Hindlimb muscle (tissue), 1 donor: Measurements from ENCODE around the gene TLE2. TPM values are rescaled to one million over a fixed set of nuclear protein-coding genes. Genes with fewer than 3 reads are reported as not detected.

Source experiments
- polyA plus RNA-seq: library from polyadenylated mRNA; unstranded; fragments of 120-200 nt; gene quantifications from one replicate; pipeline ENCODE4 v1.2.1, GENCODE V29; 2013; ENCODE audit not compliant: insufficient read length

TLE2 gene
- polyA plus RNA-seq, 1 donor, result 30.8 TPM

Other genes starting within 250 kb of the TLE2 start
- 105 TPM for gene SGTA, start 246.0 kb downstream of the TLE2 start, polyA plus RNA-seq
- 54.2 TPM for gene THOP1, start 243.8 kb downstream of the TLE2 start, polyA plus RNA-seq
- 7.2 TPM for gene ZNF554, start 209.4 kb downstream of the TLE2 start, polyA plus RNA-seq
- gene ZNF555, start 187.8 kb downstream of the TLE2 start, polyA plus RNA-seq, result 13.3 TPM
- gene ZNF556, start 161.9 kb downstream of the TLE2 start, polyA plus RNA-seq, result 45.1 TPM
- 3.2 TPM for gene ZNF57, start 128.4 kb downstream of the TLE2 start, polyA plus RNA-seq
- 4.0 TPM for gene ZNF77, start 84.3 kb downstream of the TLE2 start, polyA plus RNA-seq
- 0.74 TPM for gene TLE6, start 51.7 kb downstream of the TLE2 start, polyA plus RNA-seq
- gene TLE5, start 33.2 kb upstream of the TLE2 start, polyA plus RNA-seq, result 691 TPM
- 66.2 TPM for gene GNA11, start 65.1 kb upstream of the TLE2 start, polyA plus RNA-seq
- gene GNA15, start 106.8 kb upstream of the TLE2 start, polyA plus RNA-seq, result 2.6 TPM
- gene S1PR4, start 149.5 kb upstream of the TLE2 start, polyA plus RNA-seq, result 0.34 TPM
- gene NCLN, start 156.7 kb upstream of the TLE2 start, polyA plus RNA-seq, result 35.9 TPM
- 0.08 TPM for gene CELF5, start 195.4 kb upstream of the TLE2 start, polyA plus RNA-seq